ENCODE measurements around the gene NEFH.

NEFH gene

DNA sequence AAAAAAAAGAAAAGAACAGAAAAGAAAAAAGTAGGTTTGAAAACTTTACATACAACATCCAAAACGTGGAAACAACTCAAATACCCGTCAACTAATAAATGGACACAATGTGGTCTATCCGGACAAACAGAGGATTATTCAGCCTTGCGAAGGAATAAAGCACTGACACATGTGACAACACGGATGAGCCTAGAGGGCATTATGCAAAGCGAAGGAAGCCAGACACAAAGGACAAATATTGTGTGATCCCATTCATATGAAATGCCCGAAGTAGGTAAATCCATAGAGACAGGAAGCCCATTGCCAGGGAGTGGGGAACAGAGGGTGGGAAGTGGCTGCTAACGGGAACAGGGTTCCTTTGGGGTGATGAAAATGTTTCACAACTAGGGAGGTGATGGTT lies 29.8 kb upstream of the NEFH start:
- no peaks in the 10 kb centered on the region for H3K4me1 ChIP-seq (ENCODE audit: insufficient read depth, low read length)
- H3K36me3 ChIP-seq (ENCODE audit: insufficient read depth, low read length): no peaks in the 10 kb centered on the region
- no peaks in the 10 kb centered on the region for H3K9me3 ChIP-seq (ENCODE audit: low read length)
- no peaks in the 10 kb centered on the region for H3K27me3 ChIP-seq (ENCODE audit: insufficient read depth, low read length)
- no peak overlapping the region for H2AFZ ChIP-seq (ENCODE audit: low read depth, low read length)
- no peak overlapping the region for H3K4me3 ChIP-seq (ENCODE audit: low read length)

GRCh38 chr22:29451863-29452262 lies 28.2 kb upstream of the NEFH start:
- Histone ChIP-seq H3K36me3 (ENCODE audit: insufficient read depth, low read length) (no peaks in the 10 kb centered on the region), H2AFZ (ENCODE audit: low read depth, low read length) (no peak overlapping the region), H3K4me1 (ENCODE audit: insufficient read depth, low read length) (peaks cover 9% of the 10 kb centered on the region), H3K27me3 (ENCODE audit: insufficient read depth, low read length) (no peaks in the 10 kb centered on the region), H3K4me3 (ENCODE audit: low read length) (no peak overlapping the region), H3K9me3 (ENCODE audit: low read length) (no peaks in the 10 kb centered on the region)

DNA sequence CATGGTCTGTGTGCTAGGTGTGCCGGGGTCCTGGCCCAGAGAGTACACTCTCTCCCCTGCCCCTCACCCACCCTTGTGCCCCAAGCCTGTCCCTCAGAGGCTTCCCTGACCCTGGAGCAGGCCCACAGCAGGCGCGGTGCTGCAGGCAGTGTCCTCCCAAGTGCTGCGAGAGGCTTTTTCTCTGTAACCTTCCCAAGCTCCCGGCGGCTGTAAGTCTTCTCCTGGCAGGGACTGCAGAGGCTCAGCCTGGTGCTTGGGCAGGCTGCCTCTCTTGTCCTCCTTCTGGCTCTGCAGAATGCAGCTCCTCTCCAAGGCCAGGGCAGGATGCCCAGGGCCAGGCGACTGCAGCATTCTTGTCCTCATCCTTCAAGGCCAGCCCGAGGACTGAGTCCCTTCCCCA lies 25.7 kb upstream of the NEFH start:
- H3K36me3 ChIP-seq (ENCODE audit: insufficient read depth, low read length): no peaks in the 10 kb centered on the region
- H3K9me3 ChIP-seq (ENCODE audit: low read length): no peaks in the 10 kb centered on the region
- no peak overlapping the region for H2AFZ ChIP-seq (ENCODE audit: low read depth, low read length)
- no peaks in the 10 kb centered on the region for H3K27me3 ChIP-seq (ENCODE audit: insufficient read depth, low read length)
- no peak overlapping the region for H3K4me3 ChIP-seq (ENCODE audit: low read length)
- peaks cover 9% of the 10 kb centered on the region for H3K4me1 ChIP-seq (ENCODE audit: insufficient read depth, low read length)

- Histone ChIP-seq H3K27me3 (ENCODE audit: insufficient read depth, low read length) (no peaks in the 10 kb centered on the region), H3K4me3 (ENCODE audit: low read length) (no peak overlapping the region), H3K9me3 (ENCODE audit: low read length) (no peaks in the 10 kb centered on the region), H2AFZ (ENCODE audit: low read depth, low read length) (no peak overlapping the region), H3K4me1 (ENCODE audit: insufficient read depth, low read length) (peaks cover 16% of the 10 kb centered on the region), H3K36me3 (ENCODE audit: insufficient read depth, low read length) (no peaks in the 10 kb centered on the region)
These were observed 23.8 kb upstream of the NEFH start for GRCh38 chr22:29456211-29456671.

- no peaks in the 10 kb centered on the region for H3K9me3 ChIP-seq (ENCODE audit: low read length)
- H3K36me3 ChIP-seq (ENCODE audit: insufficient read depth, low read length): no peaks in the 10 kb centered on the region
- peaks cover 16% of the 10 kb centered on the region for H3K4me1 ChIP-seq (ENCODE audit: insufficient read depth, low read length)
- no peak overlapping the region for H2AFZ ChIP-seq (ENCODE audit: low read depth, low read length)
- H3K27me3 ChIP-seq (ENCODE audit: insufficient read depth, low read length): no peaks in the 10 kb centered on the region
- H3K4me3 ChIP-seq (ENCODE audit: low read length): no peak overlapping the region
These were observed 22.3 kb upstream of the NEFH start for GRCh38 chr22:29457730-29458129.

- H3K36me3 ChIP-seq (ENCODE audit: insufficient read depth, low read length): no peaks in the 10 kb centered on the region
- H3K4me3 ChIP-seq (ENCODE audit: low read length): no peak overlapping the region
- H3K27me3 ChIP-seq (ENCODE audit: insufficient read depth, low read length): no peaks in the 10 kb centered on the region
- no peaks in the 10 kb centered on the region for H3K9me3 ChIP-seq (ENCODE audit: low read length)
- no peak overlapping the region for H2AFZ ChIP-seq (ENCODE audit: low read depth, low read length)
- H3K4me1 ChIP-seq (ENCODE audit: insufficient read depth, low read length): peaks cover 16% of the 10 kb centered on the region
These were observed 21.5 kb upstream of the NEFH start for GRCh38 chr22:29458551-29458950.

- Histone ChIP-seq H3K36me3 (ENCODE audit: insufficient read depth, low read length) (no peaks in the 10 kb centered on the region), H3K4me1 (ENCODE audit: insufficient read depth, low read length) (peaks cover 16% of the 10 kb centered on the region), H2AFZ (ENCODE audit: low read depth, low read length) (no peak overlapping the region), H3K27me3 (ENCODE audit: insufficient read depth, low read length) (no peaks in the 10 kb centered on the region), H3K9me3 (ENCODE audit: low read length) (no peaks in the 10 kb centered on the region), H3K4me3 (ENCODE audit: low read length) (no peak overlapping the region)
These were observed 20.2 kb upstream of the NEFH start for GRCh38 chr22:29459773-29460172.

DNA sequence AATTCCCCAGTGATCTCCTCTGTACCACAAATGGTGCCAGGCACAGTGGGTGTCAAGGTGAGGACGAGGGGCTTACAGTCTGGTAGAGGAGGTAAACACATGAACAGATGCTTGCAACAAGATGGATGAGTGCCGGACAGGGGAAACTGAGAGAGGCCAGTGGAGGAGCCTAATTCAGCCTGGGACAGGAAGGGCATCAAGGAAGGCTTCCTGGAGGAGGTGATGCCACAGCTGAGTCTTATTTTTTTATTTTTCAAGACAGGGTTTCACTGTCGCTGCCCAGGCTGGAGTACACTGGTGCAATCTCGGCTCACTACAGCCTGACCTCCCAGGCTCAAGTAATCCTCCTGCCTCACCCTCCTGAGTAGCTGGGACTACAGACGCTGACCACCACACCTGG lies 18.8 kb upstream of the NEFH start:
- no peaks in the 10 kb centered on the region for H3K36me3 ChIP-seq (ENCODE audit: insufficient read depth, low read length)
- H3K27me3 ChIP-seq (ENCODE audit: insufficient read depth, low read length): no peaks in the 10 kb centered on the region
- no peak overlapping the region for H2AFZ ChIP-seq (ENCODE audit: low read depth, low read length)
- no peaks in the 10 kb centered on the region for H3K9me3 ChIP-seq (ENCODE audit: low read length)
- no peak overlapping the region for H3K4me3 ChIP-seq (ENCODE audit: low read length)
- H3K4me1 ChIP-seq (ENCODE audit: insufficient read depth, low read length): peaks cover 12% of the 10 kb centered on the region

DNA sequence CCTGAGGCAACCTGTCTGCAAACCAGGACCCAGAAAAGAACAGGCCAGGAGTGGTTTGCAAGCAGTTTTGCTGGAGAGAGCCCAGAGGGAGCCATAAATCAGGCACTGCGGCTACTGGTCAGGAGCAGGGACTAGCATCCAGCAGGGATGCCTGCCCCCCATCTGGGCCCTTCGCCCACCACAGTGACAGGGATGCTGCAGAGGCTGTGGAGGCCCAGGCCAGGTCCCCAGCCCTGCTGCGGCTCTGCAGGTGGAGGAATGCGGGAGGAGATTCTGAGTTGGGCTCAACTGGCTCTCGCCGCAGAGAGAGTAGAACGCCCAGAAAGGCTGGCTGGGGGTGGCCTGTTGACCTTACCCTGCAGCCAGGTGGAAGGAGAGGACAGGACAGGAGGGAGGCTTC lies 16.4 kb upstream of the NEFH start:
- no peak overlapping the region for H3K4me3 ChIP-seq (ENCODE audit: low read length)

GRCh38 chr22:29464581-29464980 lies 15.4 kb upstream of the NEFH start:
- Histone ChIP-seq H3K36me3 (ENCODE audit: insufficient read depth, low read length) (no peaks in the 10 kb centered on the region), H3K9me3 (ENCODE audit: low read length) (no peaks in the 10 kb centered on the region), H2AFZ (ENCODE audit: low read depth, low read length) (no peak overlapping the region), H3K4me1 (ENCODE audit: insufficient read depth, low read length) (peaks cover 5% of the 10 kb centered on the region), H3K4me3 (ENCODE audit: low read length) (no peak overlapping the region), H3K27me3 (ENCODE audit: insufficient read depth, low read length) (peaks cover 6% of the 10 kb centered on the region)

More for the DNA sequence above, 16.4 kb upstream of the NEFH start:
- no peaks in the 10 kb centered on the region for H3K9me3 ChIP-seq (ENCODE audit: low read length)
- no peaks in the 10 kb centered on the region for H3K36me3 ChIP-seq (ENCODE audit: insufficient read depth, low read length)
- H3K4me1 ChIP-seq (ENCODE audit: insufficient read depth, low read length): peaks cover 7% of the 10 kb centered on the region
- H2AFZ ChIP-seq (ENCODE audit: low read depth, low read length): no peak overlapping the region
- peaks cover 2% of the 10 kb centered on the region for H3K27me3 ChIP-seq (ENCODE audit: insufficient read depth, low read length)

DNA sequence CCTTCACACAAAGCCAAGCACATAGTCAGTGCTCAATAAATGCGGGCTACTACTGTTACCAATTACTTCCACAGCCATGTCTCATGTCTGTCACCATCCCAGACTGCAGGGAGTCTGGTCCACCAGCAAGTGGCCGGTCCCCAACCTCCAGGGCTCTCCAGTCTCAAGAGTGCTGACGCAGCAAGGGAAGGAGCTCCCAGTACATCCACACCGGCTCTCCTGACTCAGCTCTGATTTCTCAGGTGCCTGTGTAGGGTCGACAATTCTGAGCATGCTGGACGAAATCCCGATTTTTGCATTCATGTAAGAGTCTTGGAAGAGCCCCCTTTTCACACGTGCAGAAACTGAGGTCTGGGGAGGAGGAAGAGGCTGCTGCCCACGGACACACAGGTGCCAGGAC lies 10.3 kb upstream of the NEFH start:
- Histone ChIP-seq H2AFZ (ENCODE audit: low read depth, low read length) (no peak overlapping the region), H3K4me3 (ENCODE audit: low read length) (no peak overlapping the region), H3K9me3 (ENCODE audit: low read length) (no peaks in the 10 kb centered on the region), H3K27me3 (ENCODE audit: insufficient read depth, low read length) (peaks cover 14% of the 10 kb centered on the region), H3K4me1 (ENCODE audit: insufficient read depth, low read length) (no peaks in the 10 kb centered on the region), H3K36me3 (ENCODE audit: insufficient read depth, low read length) (no peaks in the 10 kb centered on the region)

DNA sequence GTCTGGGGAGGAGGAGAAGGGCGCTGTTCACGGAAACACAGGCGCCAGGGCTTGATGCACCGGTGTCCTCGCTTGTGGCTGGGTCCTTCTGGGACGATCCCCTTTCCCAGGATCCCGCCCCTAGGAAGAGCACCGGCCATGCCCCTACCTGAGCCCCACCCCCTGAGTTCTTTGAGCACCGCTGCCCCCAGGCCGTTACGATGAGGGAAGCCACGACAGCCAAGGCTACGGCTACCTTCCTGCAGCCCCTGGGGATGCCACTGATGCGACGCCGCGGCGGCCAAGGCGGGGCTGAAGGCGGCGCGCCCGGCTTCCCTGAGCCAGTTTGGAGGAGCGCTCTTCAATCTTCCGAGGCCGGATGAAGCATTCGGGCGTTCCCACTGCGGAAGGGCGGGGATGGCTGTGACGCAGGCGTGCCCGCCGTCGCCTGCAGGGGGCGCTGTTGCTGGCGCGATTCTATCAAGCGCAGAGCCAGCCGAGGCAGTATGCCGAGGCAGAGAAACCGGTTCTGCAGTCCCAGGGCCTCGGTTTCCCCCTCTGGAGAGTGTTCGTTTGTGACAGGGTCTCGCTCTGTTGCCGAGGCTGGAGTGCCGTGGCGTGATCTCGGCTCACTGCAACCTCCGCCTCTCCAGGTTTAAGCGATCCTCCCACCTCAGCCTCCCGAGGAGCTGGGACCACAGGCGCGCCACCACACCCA lies 9.7 kb upstream of the NEFH start:
- H2AFZ ChIP-seq (ENCODE audit: low read depth, low read length): no peak overlapping the region
- no peaks in the 10 kb centered on the region for H3K9me3 ChIP-seq (ENCODE audit: low read length)
- H3K27me3 ChIP-seq (ENCODE audit: insufficient read depth, low read length): peaks cover 14% of the 10 kb centered on the region
- H3K4me1 ChIP-seq (ENCODE audit: insufficient read depth, low read length): no peaks in the 10 kb centered on the region
- peak overlapping the region; percentile 23 for H3K4me3 ChIP-seq (ENCODE audit: low read length)
- no peaks in the 10 kb centered on the region for H3K36me3 ChIP-seq (ENCODE audit: insufficient read depth, low read length)

GRCh38 chr22:29473001-29473400 lies 7.0 kb upstream of the NEFH start:
- peaks cover 4% of the 10 kb centered on the region for H3K4me1 ChIP-seq (ENCODE audit: insufficient read depth, low read length)
- H3K36me3 ChIP-seq (ENCODE audit: insufficient read depth, low read length): no peaks in the 10 kb centered on the region
- H2AFZ ChIP-seq (ENCODE audit: low read depth, low read length): no peak overlapping the region
- H3K27me3 ChIP-seq (ENCODE audit: insufficient read depth, low read length): peaks cover 20% of the 10 kb centered on the region
- no peaks in the 10 kb centered on the region for H3K9me3 ChIP-seq (ENCODE audit: low read length)
- no peak overlapping the region for H3K4me3 ChIP-seq (ENCODE audit: low read length)

DNA sequence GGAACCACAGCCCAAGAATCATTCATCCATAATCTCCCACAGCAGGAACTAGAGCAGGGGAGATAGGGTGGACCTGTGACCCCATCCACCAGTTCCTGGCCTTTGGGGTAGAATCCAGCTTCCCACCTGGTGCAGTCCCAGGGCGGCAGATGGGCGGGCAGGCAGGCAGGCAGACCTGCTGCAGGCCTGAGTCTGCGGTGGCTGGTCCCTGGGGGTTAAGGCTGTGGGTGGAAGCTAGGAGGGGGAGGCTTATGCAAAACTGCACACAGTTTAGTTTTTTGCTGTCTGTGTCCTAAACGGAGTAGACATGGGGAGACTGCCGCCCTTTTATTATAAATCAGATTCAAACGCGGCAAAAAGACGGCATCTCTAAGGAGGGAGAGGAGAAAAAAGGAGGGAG lies 4.5 kb upstream of the NEFH start:
- Histone ChIP-seq H3K27me3 (ENCODE audit: insufficient read depth, low read length) (peaks cover 31% of the 10 kb centered on the region), H3K4me3 (ENCODE audit: low read length) (no peak overlapping the region), H3K4me1 (ENCODE audit: insufficient read depth, low read length) (peaks cover 17% of the 10 kb centered on the region), H2AFZ (ENCODE audit: low read depth, low read length) (no peak overlapping the region), H3K9me3 (ENCODE audit: low read length) (peaks cover 3% of the 10 kb centered on the region), H3K36me3 (ENCODE audit: insufficient read depth, low read length) (no peaks in the 10 kb centered on the region)

All from neuron (in vitro differentiated cells).